NCI-H748 treated with DMSO at 0.1 percent for 48 hours (cell line): ENCODE results near the gene PROX2.

Experiments used
- DNase-seq: peaks from one replicate; lab custom pipeline; 2025; lab: John Stamatoyannopoulos, UW

Gene PROX2

GRCh38 chr14:74841230-74842207, 34.4 kb downstream of the PROX2 start:
- DNase-seq, result no peak

- no peak for DNase-seq
Measured at GRCh38 chr14:74840603-74841030, 35.3 kb downstream of the PROX2 start.

GRCh38 chr14:74838166-74838565, 37.8 kb downstream of the PROX2 start:
- no peak for DNase-seq

- DNase-seq, result no peak
Measured at GRCh38 chr14:74836251-74836960, 39.5 kb downstream of the PROX2 start.

GRCh38 chr14:74835645-74836250, 40.2 kb downstream of the PROX2 start:
- no peak for DNase-seq

- no peak for DNase-seq
Measured at GRCh38 chr14:74834692-74835392, 41.1 kb downstream of the PROX2 start.

GRCh38 chr14:74832849-74833248, 43.1 kb downstream of the PROX2 start:
- no peak for DNase-seq

GRCh38 chr14:74829251-74829650, 46.7 kb downstream of the PROX2 start:
- no peak for DNase-seq

- no peak for DNase-seq
Measured at GRCh38 chr14:74826574-74826973, 49.4 kb downstream of the PROX2 start.
